Cardiac fibroblast (primary cell): ENCODE data around the gene BBS9.

Source experiments
- DNase-seq, 2 donors: peaks; one replicate each; pipeline versions ENCODE4 v3.0.0 to v3.0.0-alpha.2; 2010; ENCODE audit warnings: low read depth in 2 of 2
- H3K4me3 ChIP-seq, 2 donors: replicated peaks in 1 of 2; 1 replicate in 1 of 2; 2 replicates in 1 of 2; pipeline ENCODE4 v1.5.1; 2011; ENCODE audit warnings: low read depth in 2 of 2, low read length in 2 of 2, mild to moderate bottlenecking in 2 of 2, moderate library complexity in 1 of 2
- TF ChIP-seq, protein P1 (sequence below): IDR thresholded peaks from one replicate; pipeline ENCODE4 v1.5.1; 2011; ENCODE audit warnings: low read depth, mild to moderate bottlenecking, low read length, inconsistent platforms

BBS9 gene

DNA sequence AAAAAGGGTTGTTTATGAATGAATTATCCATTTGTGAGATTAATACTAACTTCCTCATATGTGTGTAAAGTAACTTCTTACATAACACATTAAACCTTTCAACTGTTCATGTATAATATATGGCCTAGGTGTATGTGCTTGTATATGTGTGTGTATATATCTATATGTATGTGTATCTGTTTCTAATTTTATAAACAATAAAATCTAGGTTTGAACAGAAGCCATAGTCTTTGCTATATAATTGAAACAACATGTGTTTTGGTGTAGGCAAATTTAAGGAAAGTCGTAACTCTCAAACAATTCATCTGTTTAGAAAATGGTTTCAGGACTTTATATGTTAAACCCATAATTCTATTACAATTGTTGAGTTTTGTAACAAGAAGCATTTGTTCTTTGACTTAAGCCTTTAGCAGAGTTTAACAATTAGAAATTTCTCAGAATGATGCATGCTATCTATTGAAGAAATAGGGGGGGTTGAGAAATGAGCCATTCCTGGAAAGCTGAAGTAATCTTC lies 103.3 kb downstream of the BBS9 start:
- TF ChIP-seq, protein P1, sequence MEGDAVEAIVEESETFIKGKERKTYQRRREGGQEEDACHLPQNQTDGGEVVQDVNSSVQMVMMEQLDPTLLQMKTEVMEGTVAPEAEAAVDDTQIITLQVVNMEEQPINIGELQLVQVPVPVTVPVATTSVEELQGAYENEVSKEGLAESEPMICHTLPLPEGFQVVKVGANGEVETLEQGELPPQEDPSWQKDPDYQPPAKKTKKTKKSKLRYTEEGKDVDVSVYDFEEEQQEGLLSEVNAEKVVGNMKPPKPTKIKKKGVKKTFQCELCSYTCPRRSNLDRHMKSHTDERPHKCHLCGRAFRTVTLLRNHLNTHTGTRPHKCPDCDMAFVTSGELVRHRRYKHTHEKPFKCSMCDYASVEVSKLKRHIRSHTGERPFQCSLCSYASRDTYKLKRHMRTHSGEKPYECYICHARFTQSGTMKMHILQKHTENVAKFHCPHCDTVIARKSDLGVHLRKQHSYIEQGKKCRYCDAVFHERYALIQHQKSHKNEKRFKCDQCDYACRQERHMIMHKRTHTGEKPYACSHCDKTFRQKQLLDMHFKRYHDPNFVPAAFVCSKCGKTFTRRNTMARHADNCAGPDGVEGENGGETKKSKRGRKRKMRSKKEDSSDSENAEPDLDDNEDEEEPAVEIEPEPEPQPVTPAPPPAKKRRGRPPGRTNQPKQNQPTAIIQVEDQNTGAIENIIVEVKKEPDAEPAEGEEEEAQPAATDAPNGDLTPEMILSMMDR, result no peak
- no peak overlapping the region for H3K4me3 ChIP-seq
- DNase-seq, result no peak

DNA sequence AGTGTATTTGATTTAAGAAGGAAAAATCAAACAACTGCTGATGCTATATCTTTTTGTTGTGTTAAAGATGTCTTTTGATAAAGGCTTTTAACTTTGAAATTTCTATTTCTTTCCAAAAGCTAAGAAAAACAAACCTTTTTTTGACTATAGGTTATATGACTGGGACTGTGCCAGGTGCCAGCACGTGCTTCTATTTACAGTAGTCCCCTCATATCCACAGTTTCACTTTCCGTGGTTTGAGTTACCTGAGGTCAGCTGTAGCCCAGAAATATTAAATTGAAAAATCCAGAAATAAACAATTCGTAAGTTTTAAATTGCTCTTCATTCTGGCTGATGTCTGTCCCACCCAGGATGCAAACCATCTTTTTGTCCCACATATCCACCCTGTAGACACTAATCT lies 104.3 kb downstream of the BBS9 start:
- no peak overlapping the region for H3K4me3 ChIP-seq
- no peak for DNase-seq
- TF ChIP-seq, protein P1, result no peak

DNA sequence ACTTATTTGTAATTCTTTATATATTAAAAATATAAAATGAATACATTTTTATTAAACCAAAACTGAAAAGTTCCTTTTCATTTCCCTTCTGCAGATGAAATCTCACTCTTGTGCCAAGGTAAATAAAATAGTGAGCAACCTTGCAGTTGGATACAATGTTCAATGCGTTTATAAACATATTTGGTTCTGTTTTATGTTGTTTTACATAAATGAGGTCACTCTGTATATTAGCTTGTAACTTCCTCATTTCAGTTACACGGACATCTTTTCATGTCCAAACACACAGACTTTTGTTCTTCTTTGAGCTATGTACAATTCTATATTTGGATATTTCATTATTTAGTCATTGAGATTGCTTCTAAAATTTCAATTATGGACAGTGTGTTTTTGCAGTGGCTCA lies 107.7 kb downstream of the BBS9 start:
- TF ChIP-seq, protein P1, result no peak
- DNase-seq, result peak in 1 of 2 donors; percentile 27
- H3K4me3 ChIP-seq, result no peak overlapping the region

DNA sequence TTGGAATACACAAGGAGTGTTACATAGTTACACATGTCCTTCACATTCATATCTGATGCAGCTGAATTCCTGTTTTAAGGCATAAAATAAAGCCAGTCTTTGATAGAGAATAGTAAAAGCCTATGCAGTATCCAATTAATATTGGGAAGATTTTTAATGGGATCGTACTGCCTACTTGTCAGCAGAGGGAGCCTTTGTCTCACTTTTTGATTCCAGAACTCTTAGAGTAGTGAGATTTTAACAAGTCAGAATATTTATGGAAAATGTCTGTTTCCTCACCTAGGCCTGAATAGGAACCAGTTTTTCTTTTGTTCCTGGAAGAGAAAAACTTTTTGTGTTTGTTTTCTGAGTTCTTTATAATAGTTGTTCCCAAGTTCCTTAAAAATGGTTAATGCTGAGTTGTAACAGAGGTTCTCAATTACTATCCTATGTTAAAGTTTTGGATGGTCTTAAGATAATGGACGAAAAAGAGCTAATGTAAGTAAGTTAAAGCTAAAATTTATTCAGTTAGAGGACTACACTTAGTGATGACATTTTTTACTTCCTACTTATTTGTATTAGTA lies 114.0 kb downstream of the BBS9 start:
- H3K4me3 ChIP-seq, result no peak overlapping the region
- TF ChIP-seq, protein P1, result peak; percentile 59
- DNase-seq, result peak; percentile 77 to 81

DNA sequence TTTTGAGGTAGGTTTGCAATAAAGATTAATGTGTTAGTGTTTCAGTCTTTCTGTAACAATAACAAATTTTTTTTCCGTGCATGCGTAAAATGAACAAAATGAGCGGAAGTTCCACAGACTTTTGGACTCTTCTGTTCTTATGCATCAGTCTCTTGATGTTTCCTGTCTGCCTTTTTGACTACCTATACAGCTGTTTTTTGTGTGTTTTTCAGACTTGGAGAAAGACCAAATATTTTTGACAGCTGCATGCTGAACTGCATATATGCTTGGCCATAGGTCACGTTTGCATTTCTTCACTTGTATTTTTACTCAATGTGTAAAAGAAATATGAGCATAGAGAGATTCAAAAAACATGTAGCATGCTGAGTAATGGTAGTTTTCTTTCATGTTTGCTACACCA lies 119.3 kb downstream of the BBS9 start:
- TF ChIP-seq, protein P1, result no peak
- DNase-seq, result peak; percentile 40 to 42
- H3K4me3 ChIP-seq, result no peak overlapping the region

DNA sequence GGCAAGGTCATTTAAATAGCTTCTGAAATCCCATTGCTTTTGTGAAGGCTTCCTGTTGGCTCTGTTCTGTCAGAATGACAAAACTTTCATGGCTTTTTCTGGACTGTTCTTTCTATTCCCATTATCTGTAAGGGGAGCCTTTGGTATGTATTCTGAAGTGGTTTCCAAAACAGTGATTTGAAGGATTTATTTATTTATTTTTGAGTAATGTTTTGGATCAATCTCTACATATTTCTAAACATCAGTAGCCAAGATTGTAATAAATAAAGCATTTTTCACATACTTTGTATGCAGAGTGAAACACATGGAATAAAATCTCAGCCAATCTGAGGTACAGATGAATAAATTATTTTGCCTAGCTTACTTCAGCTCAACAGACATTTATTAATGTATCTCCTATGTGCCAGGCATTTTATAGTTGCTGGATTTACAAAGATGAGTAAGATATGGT lies 121.1 kb downstream of the BBS9 start:
- H3K4me3 ChIP-seq, result no peak overlapping the region
- TF ChIP-seq, protein P1, result no peak
- DNase-seq, result peak; percentile 79 to 94

DNA sequence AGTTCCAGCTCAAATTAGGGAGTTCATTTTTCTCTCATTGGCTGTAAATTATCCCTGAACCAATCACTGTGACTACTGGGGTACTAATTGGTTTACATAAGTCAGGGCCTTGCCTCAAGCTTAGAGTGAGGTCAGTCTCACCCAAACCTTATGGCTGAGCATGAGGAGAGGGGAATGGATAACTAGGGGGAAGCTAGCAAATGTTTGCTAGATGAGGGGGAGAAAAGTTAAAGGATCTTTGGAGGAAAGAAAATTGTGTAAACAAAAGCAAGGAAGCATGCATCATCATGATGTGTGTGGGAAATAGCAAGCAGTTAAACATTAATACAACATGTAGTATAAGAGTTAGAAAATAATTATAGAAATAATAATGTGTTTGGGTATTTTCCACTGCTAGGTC lies 121.9 kb downstream of the BBS9 start:
- TF ChIP-seq, protein P1, result no peak
- peak in 1 of 2 donors; percentile 13 for DNase-seq
- H3K4me3 ChIP-seq, result no peak overlapping the region
